CD4-positive, alpha-beta memory T cell (primary cell): ENCODE results near the gene ASB16. TPM values are rescaled to one million over a fixed set of nuclear protein-coding genes. Genes with fewer than 3 reads are reported as not detected.

Experiments used
- CTCF ChIA-PET: fragments of 350-600 bp; sonication (Branson Sonifier 250); formaldehyde crosslinking; loops from one replicate; lab custom pipeline; 2021; ENCODE audit warnings: inconsistent platforms; ENCODE audit not compliant: partially characterized antibody; lab: Charles Lee
- POLR2A ChIA-PET: fragments of 350-600 bp; sonication (Branson Sonifier 250); formaldehyde crosslinking; loops from one replicate; lab custom pipeline; 2021; ENCODE audit not compliant: partially characterized antibody; lab: Charles Lee
- DNase-seq, 5 donors: peaks; one replicate each; pipeline versions ENCODE4 v3.0.0 to v3.0.0-alpha.2; 2020 to 2022; ENCODE audit warnings: mixed read lengths in 1 of 5
- H3K27ac ChIP-seq: one replicate; pipeline ENCODE4 v1.7.0; 2013; ENCODE audit warnings: low read depth, low read length
- H3K27me3 ChIP-seq: 2 replicates; pipeline ENCODE4 v1.7.0; 2013; ENCODE audit warnings: mild to moderate bottlenecking, low read length, moderate library complexity; ENCODE audit not compliant: insufficient read depth
- H3K36me3 ChIP-seq: 2 replicates; pipeline ENCODE4 v1.7.0; 2013; ENCODE audit warnings: mild to moderate bottlenecking, low read length, moderate library complexity; ENCODE audit not compliant: insufficient read depth
- H3K4me1 ChIP-seq: 2 replicates; pipeline ENCODE4 v1.7.0; 2013; ENCODE audit warnings: mild to moderate bottlenecking, low read length, moderate library complexity; ENCODE audit not compliant: insufficient read depth
- H3K4me3 ChIP-seq, 2 donors: one replicate each; pipeline ENCODE4 v1.7.0; 2013; ENCODE audit warnings: low read length in 2 of 2, mild to moderate bottlenecking in 1 of 2
- H3K9me3 ChIP-seq, 2 donors: one replicate each; pipeline ENCODE4 v1.7.0; 2013; ENCODE audit warnings: low read length in 2 of 2, control low read depth in 1 of 2; ENCODE audit not compliant: control insufficient read depth in 1 of 2
- H3K27ac Mint-ChIP-seq, 7 donors: one replicate each; pipeline ENCODE4 v1.8.0; 2020 to 2021; ENCODE audit warnings: mixed read lengths in 7 of 7, mild to moderate bottlenecking in 6 of 7, inconsistent platforms in 3 of 7, moderate library complexity in 3 of 7
- H3K27me3 Mint-ChIP-seq, 2 donors: one replicate each; pipeline ENCODE4 v1.8.0; 2020 to 2021; ENCODE audit warnings: mixed read lengths in 2 of 2
- H3K36me3 Mint-ChIP-seq, 2 donors: one replicate each; pipeline ENCODE4 v1.8.0; 2020 to 2021; ENCODE audit warnings: mixed read lengths in 2 of 2, inconsistent platforms in 1 of 2, mild to moderate bottlenecking in 1 of 2
- H3K4me1 Mint-ChIP-seq, 4 donors: one replicate each; pipeline ENCODE4 v1.8.0; 2020 to 2021; ENCODE audit warnings: mixed read lengths in 4 of 4, mild to moderate bottlenecking in 1 of 4
- H3K4me3 Mint-ChIP-seq, 8 donors: one replicate each; pipeline ENCODE4 v1.8.0; 2020 to 2021; ENCODE audit warnings: mixed read lengths in 8 of 8, mild to moderate bottlenecking in 7 of 8, moderate library complexity in 6 of 8, inconsistent platforms in 3 of 8
- H3K9me3 Mint-ChIP-seq, 8 donors: one replicate each; pipeline ENCODE4 v1.8.0; 2020 to 2021; ENCODE audit warnings: mixed read lengths in 8 of 8, mild to moderate bottlenecking in 5 of 8, inconsistent platforms in 3 of 8, moderate library complexity in 1 of 8
- intact Hi-C: fragments of 100-400 bp; cut with micrococcal nuclease; formaldehyde crosslinking; loops from one replicate; pipeline ENCODE4 v1.15.1; 2023
- polyA plus RNA-seq, 2 donors: library from polyadenylated mRNA; unstranded; fragments of 300-500 nt; fragmentation: Illumina TruSeq; gene quantifications; one replicate each; pipeline ENCODE4 v1.2.3, GENCODE V29; 2021
- total RNA-seq, 2 experiments: library from RNA; stranded (reverse); gene quantifications; one replicate each; pipeline ENCODE4 v1.2.3, GENCODE V29; 2021

Gene ASB16
- total and polyA plus RNA-seq, 4 experiments from 2014 or later = 0.14 TPM; not detected in 3

DNA sequence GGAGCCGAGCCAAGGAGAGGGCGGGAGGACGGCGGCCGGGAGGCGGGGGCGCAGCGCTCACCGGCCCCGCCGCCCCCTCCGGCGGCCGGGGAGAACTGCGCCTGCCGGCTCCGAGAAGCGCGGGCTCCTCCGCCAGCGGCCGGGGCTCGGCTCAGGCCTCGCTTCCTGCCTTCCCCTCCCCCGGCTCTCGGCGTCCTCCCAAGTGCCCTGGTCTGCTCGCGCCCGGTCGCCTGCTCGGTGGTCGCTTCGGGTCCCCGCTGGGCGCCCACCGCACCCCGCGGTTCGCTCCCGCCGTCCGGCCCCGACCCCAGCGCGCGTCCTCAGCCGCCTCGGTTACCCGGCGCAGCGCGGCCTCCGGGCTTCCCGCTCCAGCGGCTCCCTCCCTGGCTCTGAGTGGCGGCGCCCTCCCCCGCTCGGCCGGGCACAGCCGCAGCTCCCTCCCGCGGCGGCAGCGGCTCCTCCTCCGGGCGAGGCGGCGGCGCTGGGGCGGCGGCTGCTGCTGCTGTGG is 48.7 kb downstream of the ASB16 start:
- intact Hi-C loops = loop anchor here (2.0 to 5.0 kb wide), 2 partner anchors 78 to 212 kb away; partner anchors contain the start of gene HROB
- peaks cover 26 to 44% of the 10 kb centered on the region in 2 donors for H3K36me3 Mint-ChIP-seq
- peaks cover 25% of the 10 kb centered on the region for H3K36me3 ChIP-seq
- ChIA-PET CTCF (interaction anchor here (1.8 to 4.2 kb wide), 3 partner anchors 8 to 112 kb away, joined by 5 to 48 read pairs (median 10); partner anchors contain the start of gene SLC25A39), POLR2A (interaction anchor here (0.8 to 15.7 kb wide), 15 partner anchors 9 to 859 kb away, joined by 3 to 325 read pairs (median 8); partner anchors contain the start of genes ATXN7L3, GRN, HDAC5 and LSM12)
- peaks cover 33 to 64% (median 45%) of the 10 kb centered on the region in 4 donors for H3K4me1 Mint-ChIP-seq
- H3K27me3 Mint-ChIP-seq = no peaks in the 10 kb centered on the region
- H3K4me1 ChIP-seq = peaks cover 53% of the 10 kb centered on the region
- H3K9me3 Mint-ChIP-seq = peaks cover 0 to 6% (median 0%) of the 10 kb centered on the region in 8 donors
- H3K27ac Mint-ChIP-seq = no peak overlapping the region
- no peaks in the 10 kb centered on the region for H3K27me3 ChIP-seq
- H3K9me3 ChIP-seq = no peaks in the 10 kb centered on the region
- H3K27ac ChIP-seq = peak overlapping the region; percentile 71
- peak overlapping the region in 1 of 2 donors; percentile 51 for H3K4me3 ChIP-seq
- H3K4me3 Mint-ChIP-seq = peak overlapping the region in 3 of 8 donors; percentile 39 to 62 (median 59)
- DNase-seq = peak; percentile 75 to 83 (median 79)

DNA sequence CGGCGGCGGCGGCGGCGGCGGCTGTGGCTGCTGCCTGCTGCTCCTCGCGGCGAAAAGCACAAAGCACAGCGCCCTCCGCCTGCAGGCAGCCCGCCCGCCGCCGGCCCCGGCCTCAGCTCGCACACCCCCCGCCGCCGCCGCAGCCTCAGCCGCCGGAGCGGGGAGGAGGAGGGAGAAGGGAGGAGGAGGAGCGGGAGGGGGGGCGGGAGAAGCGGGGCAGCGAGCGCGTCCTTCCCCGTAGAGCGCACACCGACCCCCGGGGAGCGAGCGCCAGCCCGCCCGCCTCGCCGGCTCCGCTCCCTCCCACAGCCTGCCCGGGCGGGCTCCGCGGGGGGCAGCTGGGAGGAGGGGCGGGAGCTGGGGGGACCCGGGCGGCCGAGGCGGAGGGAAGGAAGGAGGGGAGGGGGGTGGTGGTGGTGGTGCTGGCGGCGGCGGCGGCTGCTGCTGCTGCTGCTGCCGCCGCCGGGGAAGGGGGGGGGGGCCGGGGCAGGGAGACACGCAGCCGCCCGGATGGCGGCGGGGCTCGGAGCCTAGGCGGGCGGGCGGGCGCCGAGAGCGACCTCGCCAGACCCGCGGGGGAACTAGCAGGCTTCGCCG is 49.2 kb downstream of the ASB16 start, which contains the start of gene UBTF:
Gene UBTF (minus strand): TSS at position 60 of the 597 bp plus-strand sequence. CDS start 1,446 bp downstream, outside the sequence.
- Mint-ChIP-seq H3K4me3 (peak within 1 kb of the TSS; percentile 91 to 97 (median 93)), H3K9me3 (peaks cover 0 to 6% (median 0%) of the 10 kb centered on the region in 8 donors), H3K36me3 (peaks cover 21 to 39% of the 10 kb centered on the region in 2 donors), H3K27ac (peak within 1 kb of the TSS; percentile 92 to 96 (median 94)), H3K27me3 (no peaks in the 10 kb centered on the region), H3K4me1 (peaks cover 32 to 59% (median 41%) of the 10 kb centered on the region in 4 donors)
- Histone ChIP-seq H3K4me3 (peak within 1 kb of the TSS; percentile 61 to 76), H3K4me1 (peaks cover 48% of the 10 kb centered on the region), H3K36me3 (peaks cover 19% of the 10 kb centered on the region), H3K9me3 (no peaks in the 10 kb centered on the region), H3K27ac (peak within 1 kb of the TSS; percentile 85), H3K27me3 (no peaks in the 10 kb centered on the region)
- peak; percentile 69 to 84 (median 79) for DNase-seq
- ChIA-PET CTCF (interaction anchor here (0.6 to 4.2 kb wide), 7 partner anchors 8 to 1832 kb away, joined by 3 to 48 read pairs (median 5); partner anchors contain the start of genes GRN and SLC25A39), POLR2A (interaction anchor here (0.5 to 15.7 kb wide), 18 partner anchors 10 to 859 kb away, joined by 3 to 325 read pairs (median 7); partner anchors contain the start of genes ATXN7L3, GRN, HDAC5 and LSM12)
- intact Hi-C loops = loop anchor here (2.0 to 5.0 kb wide), 2 partner anchors 79 to 212 kb away; partner anchors contain the start of gene HROB

DNA sequence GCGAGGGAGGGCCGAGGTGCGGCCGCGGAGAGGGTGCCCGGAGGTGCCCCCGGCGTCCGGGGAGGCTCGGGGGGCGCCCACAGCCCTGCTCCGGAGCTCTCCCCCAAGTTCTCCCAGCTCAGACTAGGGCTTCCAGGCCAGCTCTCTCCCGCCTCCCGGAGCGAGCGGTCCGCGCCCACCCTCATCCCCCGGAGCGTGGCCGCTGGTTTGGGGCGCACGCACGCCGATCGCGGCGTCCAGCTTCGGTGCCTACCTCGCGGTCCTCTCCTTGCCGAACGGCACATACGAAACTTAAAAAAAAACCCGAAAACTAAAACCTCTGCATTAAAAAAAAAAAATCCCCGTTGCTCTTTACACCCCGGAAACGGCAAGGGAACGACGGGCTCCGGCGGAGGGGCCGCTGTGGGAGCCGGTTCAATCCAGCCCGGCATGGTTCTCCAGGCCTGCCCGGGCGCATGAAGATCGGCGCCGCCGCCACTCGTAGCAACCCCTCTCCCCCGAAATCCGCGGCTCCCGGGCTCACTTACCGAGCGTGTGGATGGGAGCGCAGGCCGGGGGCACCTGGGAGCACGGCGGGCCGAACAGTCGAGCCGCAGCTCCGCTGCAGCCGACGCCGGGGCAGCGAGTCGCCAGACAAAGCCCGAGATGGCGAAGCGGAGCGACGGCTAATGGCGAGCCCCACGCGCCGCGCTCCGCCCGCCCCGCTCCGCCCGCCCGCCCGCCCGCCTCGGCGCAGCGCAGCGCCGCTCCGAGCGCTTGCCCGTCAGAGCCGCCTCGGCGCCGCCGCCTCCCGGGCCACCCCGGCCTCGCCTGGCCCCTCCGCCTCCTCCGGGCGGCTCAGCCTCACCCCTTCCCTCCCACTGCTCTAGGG is 49.9 kb downstream of the ASB16 start:
- Histone ChIP-seq H3K36me3 (peaks cover 12% of the 10 kb centered on the region), H3K27me3 (no peaks in the 10 kb centered on the region), H3K4me1 (peaks cover 41% of the 10 kb centered on the region), H3K4me3 (peak overlapping the region; percentile 61 to 82), H3K27ac (peak overlapping the region; percentile 85), H3K9me3 (no peaks in the 10 kb centered on the region)
- ChIA-PET CTCF (interaction anchor here (0.6 to 4.2 kb wide), 10 partner anchors 9 to 1833 kb away, joined by 3 to 48 read pairs (median 4); partner anchors contain the start of genes GRN and SLC25A39), POLR2A (interaction anchor here (0.5 to 15.7 kb wide), 24 partner anchors 9 to 860 kb away, joined by 3 to 325 read pairs (median 6); partner anchors contain the start of genes ATXN7L3, GRN, HDAC5 and LSM12)
- Mint-ChIP-seq H3K36me3 (peaks cover 13 to 33% of the 10 kb centered on the region in 2 donors), H3K4me1 (peaks cover 24 to 51% (median 34%) of the 10 kb centered on the region in 4 donors), H3K27ac (peak overlapping the region; percentile 92 to 97 (median 94)), H3K4me3 (peak overlapping the region; percentile 91 to 99 (median 96)), H3K27me3 (no peaks in the 10 kb centered on the region), H3K9me3 (peaks cover 0 to 6% (median 0%) of the 10 kb centered on the region in 8 donors)
- intact Hi-C loops = loop anchor here (1.0 kb wide), 1 partner anchor 97 kb away; the partner anchor contains the start of gene HDAC5
- DNase-seq = peak; percentile 67 to 78 (median 70)

DNA sequence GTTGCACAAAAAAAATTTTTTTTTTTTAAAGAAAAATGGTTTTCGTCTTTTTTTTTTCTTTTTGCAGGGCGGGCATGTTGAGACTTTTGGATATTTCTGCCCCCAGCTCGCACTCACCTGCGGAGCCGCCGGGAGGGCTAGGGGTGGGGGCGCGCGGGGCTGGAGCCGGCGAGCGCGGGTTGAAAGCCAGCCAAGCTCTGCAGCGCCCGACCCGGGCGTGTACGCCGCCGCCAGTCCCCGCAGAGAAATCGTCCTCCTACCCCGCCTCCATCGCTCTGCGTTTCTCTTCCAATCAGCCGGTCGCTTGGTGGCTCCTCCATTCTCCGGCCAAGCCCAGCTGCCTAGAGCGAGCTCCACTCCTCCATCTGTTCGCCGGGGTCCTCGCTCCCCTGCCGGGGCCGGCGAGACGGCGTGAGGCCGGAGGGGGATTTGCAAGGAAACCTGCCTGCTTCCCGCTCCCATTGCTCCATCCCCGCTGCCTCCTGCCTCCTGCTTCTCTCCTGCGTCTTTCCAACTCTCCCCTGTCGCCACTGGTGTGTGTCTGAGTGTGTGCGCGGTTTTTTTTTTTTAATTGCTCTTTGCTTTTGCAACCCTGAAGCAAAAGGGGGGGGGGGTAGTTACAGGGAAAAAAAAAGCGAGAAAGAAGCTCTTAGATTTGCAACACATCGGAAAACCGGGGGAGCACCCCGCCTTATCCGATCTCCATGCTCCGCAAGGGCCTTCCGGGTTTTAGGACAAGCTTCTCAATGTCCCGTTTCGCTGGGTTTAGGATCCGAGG is 50.8 kb downstream of the ASB16 start:
- Histone ChIP-seq H3K27ac (peak overlapping the region; percentile 49), H3K4me1 (peaks cover 32% of the 10 kb centered on the region), H3K9me3 (no peaks in the 10 kb centered on the region), H3K27me3 (no peaks in the 10 kb centered on the region), H3K4me3 (peak overlapping the region; percentile 66 to 82), H3K36me3 (peaks cover 3% of the 10 kb centered on the region)
- peak; percentile 61 to 80 (median 67) for DNase-seq
- Mint-ChIP-seq H3K4me1 (peaks cover 19 to 43% (median 26%) of the 10 kb centered on the region in 4 donors), H3K27ac (peak overlapping the region; percentile 91 to 97 (median 92)), H3K27me3 (no peaks in the 10 kb centered on the region), H3K36me3 (peaks cover 5 to 25% of the 10 kb centered on the region in 2 donors), H3K9me3 (peaks cover 0 to 6% (median 0%) of the 10 kb centered on the region in 8 donors), H3K4me3 (peak overlapping the region; percentile 91 to 99 (median 96))
- POLR2A ChIA-PET = interaction anchor here (0.6 to 15.7 kb wide), 25 partner anchors 9 to 860 kb away, joined by 3 to 325 read pairs (median 6); partner anchors contain the start of genes ATXN7L3, GRN, HDAC5 and RUNDC3A
- intact Hi-C loops = loop anchor here (1.0 kb wide), 1 partner anchor 98 kb away; the partner anchor contains the start of gene HDAC5
- CTCF ChIA-PET = interaction anchor here (0.7 to 4.2 kb wide), 8 partner anchors 10 to 124 kb away, joined by 3 to 48 read pairs (median 5); partner anchors contain the start of genes GRN and TMUB2

DNA sequence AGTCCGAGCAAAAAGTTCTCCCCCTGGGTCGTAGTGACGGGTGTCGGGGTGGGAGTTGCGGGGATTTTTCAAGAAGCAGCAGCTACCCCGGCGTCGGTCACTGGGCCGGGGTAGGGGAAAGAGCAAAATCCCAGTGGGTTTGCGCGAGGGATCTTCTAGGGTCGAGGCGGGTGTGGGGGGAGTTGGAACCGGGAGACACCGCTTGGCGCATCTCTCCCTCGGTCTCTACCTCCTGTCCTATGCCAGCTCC is 51.3 kb downstream of the ASB16 start:
- Histone ChIP-seq H3K27me3 (no peaks in the 10 kb centered on the region), H3K4me1 (peaks cover 27% of the 10 kb centered on the region), H3K4me3 (peak overlapping the region; percentile 66 to 82), H3K9me3 (no peaks in the 10 kb centered on the region), H3K36me3 (no peaks in the 10 kb centered on the region), H3K27ac (peak overlapping the region; percentile 49)
- peak overlapping the region; percentile 91 to 99 (median 96) for H3K4me3 Mint-ChIP-seq
- peak overlapping the region; percentile 91 to 97 (median 92) for H3K27ac Mint-ChIP-seq
- peaks cover under 1 to 20% of the 10 kb centered on the region in 2 donors for H3K36me3 Mint-ChIP-seq
- intact Hi-C loops = loop anchor here (1.0 kb wide), 1 partner anchor 98 kb away; the partner anchor contains the start of gene HDAC5
- CTCF ChIA-PET = interaction anchor here (0.7 to 4.2 kb wide), 7 partner anchors 10 to 123 kb away, joined by 3 to 48 read pairs (median 5); partner anchors contain the start of genes GRN and TMUB2
- H3K9me3 Mint-ChIP-seq = peaks cover 0 to 4% (median 0%) of the 10 kb centered on the region in 8 donors
- peak in 1 of 5 donors; percentile 23 for DNase-seq
- no peaks in the 10 kb centered on the region for H3K27me3 Mint-ChIP-seq
- POLR2A ChIA-PET = interaction anchor here (0.6 to 15.7 kb wide), 20 partner anchors 8 to 861 kb away, joined by 3 to 325 read pairs (median 8); partner anchors contain the start of genes ATXN7L3, GRN, HDAC5 and RUNDC3A
- peaks cover 14 to 38% (median 21%) of the 10 kb centered on the region in 4 donors for H3K4me1 Mint-ChIP-seq
